Germinal center (tissue), 1 donor: ENCODE results near the gene THBS3.

ENCODE experiments used
- DNase-seq: peaks from one replicate; pipeline ENCODE4 v3.0.0; 2012; ENCODE audit warnings: mixed read lengths, low spot score

The THBS3 gene

GRCh38 chr1:155187456-155187891 lies 20.2 kb downstream of the THBS3 start:
- DNase-seq, result no peak

DNA sequence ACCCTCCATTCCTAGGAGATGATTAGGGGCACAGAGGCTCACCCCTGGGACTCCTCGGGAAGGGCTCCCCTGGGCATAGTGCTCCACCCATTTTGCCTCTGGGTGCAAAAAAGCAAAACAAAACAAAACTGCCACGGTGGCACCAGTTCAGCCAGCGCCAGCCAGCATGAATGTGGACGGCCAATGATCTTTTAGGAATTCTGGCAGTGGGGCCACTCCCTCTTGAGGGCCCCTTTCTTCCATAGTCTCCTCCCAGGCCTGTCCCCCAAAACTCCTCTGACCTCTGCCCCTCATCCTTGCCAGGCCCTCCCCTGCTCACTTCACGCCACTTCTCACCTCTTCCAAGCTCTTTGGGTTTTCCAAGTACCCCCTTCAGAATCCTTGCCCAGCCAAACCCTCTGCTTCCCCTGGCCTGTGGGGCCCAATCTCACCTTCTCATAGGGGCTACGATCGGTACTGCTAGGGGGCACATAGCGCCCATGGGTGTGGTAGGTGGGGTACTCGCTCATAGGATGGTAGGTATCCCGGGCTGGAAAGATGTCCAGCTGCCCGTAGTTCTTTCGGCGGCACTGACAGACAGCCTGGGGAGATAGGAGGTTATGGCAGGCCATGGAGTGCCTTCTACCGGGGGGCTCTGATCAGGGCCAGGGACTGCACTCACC lies 20.8 kb downstream of the THBS3 start:
- no peak for DNase-seq

DNA sequence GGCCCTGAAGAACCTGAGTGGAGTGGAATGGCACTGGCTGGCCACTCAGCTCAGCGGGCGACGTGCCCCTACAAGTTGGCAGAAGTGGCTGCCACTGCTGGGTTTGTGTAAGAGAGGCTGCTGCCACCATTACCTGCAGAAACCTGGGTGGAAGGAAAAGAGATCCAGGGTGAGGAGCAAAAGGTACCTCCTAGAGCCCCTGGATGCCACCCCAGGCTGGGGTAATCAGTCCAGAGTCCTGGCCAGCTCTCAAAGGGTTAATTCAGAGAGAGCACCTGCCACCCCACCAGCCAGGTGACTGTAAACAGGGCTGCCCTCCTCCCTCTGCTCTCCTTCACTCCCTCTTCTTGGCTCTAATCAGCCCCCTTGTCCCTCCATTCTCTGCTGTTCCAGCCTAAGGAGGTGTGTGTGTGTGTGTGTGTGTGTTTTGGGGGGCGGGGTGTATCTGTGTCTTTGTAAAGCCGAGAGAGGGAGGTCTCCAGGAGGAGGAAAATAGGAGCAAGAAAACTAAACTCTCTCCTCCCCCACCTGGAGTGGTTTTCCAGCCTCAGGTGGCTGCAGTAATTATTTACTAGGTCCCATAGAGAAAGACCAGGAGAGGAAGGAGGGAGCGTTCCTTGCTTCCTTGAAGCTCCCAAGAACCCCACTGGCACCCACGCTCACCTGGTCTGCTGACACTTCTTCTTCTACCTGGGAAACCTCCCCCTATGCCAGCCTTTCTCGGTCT lies 21.5 kb downstream of the THBS3 start:
- DNase-seq, result no peak

- no peak for DNase-seq
These were observed 22.0 kb downstream of the THBS3 start for GRCh38 chr1:155185783-155186066.

GRCh38 chr1:155184835-155185782 lies 22.6 kb downstream of the THBS3 start:
- peak; percentile 84 for DNase-seq

GRCh38 chr1:155184351-155184811 lies 23.3 kb downstream of the THBS3 start:
- DNase-seq, result no peak

DNA sequence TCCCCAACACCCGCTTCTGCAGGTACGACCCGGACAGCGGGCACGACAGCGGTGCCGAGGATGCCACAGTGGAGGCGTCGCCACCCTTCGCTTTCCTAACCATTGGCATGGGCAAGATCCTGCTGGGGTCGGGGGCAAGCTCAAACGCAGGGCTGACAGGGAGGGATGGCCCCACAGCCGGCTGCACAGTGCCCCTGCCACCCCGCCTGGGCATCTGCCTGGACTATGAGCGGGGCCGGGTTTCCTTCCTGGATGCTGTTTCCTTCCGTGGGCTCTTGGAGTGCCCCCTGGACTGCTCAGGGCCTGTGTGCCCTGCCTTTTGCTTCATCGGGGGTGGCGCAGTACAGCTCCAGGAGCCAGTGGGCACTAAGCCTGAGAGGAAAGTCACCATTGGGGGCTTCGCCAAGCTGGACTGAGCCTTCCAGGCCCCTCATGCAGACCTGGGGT lies 23.9 kb downstream of the THBS3 start:
- no peak for DNase-seq

DNA sequence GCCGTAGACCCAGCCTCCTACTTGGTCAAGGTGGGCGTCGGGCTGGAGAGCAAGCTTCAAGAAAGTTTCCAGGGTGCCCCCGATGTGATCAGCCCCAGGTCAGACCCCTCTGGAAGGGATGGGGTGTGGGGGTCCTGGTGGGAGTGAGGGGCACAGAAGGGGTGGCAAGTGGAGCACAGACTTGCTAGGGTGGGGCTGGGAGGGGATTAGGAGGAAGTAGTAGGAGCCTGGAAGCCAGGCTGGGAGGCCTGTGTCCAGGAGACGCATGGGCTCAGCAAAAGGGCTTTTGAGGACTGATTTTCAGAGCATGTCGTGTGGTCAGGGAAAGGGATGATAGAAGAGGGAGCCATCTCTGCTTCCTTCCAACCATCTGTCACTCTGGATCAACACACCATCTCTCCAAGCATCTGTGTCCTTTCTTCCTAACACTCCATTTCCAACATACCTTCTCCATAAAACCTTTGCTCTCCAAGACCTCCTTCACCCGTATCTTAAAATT lies 25.6 kb downstream of the THBS3 start:
- DNase-seq, result no peak

GRCh38 chr1:155181371-155182051 lies 26.2 kb downstream of the THBS3 start:
- no peak for DNase-seq

DNA sequence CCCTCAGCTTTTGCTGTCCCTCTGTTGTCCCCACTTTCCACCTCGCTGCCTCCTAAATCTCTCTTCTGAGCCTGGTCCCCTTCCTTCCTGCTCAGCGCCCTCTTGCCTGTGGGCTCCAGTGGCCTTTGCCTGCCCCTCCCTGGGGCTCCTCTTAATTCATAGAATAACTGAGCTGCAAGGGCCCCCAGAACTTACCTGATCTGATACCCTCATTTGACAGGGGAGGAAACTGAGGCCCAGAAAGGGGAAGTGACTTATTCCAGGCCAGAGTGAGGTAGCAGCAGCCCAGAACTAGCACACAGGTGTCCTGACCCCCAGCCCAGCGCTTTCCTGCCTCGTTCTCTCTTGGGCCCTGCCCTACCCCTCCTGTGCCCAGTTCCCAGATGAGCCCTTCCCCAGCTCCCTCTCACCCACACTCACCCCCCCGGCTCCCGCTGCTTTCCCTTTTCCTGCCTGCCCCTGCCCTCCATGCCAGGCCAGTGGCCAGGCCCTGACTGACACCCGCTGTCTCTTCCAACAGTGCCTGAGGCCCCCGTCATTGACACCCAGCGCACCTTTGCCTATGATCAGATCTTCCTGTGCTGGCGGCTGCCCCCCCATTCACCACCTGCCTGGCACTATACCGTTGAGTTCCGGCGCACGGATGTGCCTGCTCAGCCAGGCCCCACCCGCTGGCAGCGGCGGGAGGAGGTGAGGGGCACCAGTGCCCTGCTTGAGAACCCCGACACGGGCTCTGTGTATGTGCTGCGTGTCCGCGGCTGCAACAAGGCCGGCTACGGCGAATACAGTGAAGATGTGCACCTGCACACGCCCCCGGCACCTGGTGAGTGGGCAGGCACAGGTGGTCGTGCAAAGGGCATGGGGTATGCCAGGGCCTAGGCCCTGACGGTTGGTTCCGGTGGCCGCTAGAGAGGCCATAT lies 28.3 kb downstream of the THBS3 start:
- no peak for DNase-seq

DNA sequence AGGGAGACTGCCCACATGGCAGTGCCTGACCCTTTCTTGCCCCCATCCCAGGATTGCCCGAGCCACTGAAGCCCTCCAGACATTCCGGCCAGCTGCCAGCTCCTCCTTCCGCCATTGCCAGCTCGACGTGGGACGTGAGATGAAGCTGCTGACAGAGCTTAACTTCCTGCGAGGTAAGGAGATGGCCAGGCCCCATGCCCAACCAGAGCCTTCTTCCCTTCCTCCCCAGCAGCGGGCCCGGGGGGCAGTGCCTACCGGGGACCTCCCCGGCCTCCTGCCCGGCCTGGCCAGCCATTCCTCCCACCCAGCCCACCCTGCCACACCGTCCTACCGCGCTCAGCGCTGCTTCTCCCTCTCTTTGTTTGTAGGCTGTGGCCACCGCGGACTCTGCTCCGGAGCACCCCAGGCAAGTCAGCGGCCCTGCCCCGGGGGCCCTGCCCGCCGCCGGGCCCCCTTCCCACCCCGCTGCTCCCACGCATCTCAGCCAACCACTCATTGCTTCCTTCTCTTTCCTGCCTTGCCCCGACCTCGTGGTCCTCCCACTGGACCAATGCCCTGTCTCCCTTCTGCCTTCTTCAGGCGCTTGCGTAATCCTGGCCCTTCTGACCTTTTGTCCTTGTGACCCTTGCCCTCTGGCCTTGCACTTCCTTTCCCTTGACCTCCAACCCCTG lies 29.1 kb downstream of the THBS3 start:
- DNase-seq, result no peak

- DNase-seq, result no peak
These were observed 29.8 kb downstream of the THBS3 start for GRCh38 chr1:155177918-155178281.

DNA sequence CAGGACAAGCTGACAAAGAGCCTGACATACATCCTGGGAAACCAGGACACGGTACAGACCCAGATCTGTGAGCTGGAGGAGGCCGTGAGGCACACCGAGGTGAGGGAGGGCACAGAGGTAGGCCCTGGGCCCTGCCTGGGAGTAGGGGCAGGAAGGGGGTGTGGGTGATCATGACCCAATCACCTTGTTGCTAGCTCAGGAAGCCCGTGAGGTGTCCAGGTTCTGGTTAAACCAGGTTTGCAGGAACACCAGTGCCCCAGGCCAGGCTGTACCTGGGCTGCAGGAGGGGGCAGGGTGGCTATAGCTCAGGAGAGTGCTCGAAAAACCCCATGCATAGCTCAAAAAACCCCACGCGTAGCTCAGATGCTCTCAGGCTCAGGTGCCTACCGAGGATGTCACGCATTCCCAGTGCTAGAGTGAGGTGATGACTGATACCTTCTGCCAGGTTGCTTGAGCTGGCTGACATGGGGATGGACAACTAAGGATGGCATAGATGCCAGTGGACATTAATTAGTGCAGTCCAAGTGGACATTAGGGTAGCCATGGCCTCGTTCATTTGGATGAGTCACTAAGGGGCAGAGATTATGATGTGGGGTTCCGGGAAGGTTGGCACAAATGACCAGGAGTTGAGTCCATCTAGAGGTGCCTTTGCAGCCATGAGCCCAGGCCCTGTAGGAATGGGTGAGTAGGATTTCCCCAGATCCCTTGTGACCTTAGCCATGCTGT lies 30.3 kb downstream of the THBS3 start:
- no peak for DNase-seq

GRCh38 chr1:155176544-155177071 lies 31.1 kb downstream of the THBS3 start:
- DNase-seq, result peak; percentile 90

- no peak for DNase-seq
These were observed 31.7 kb downstream of the THBS3 start for GRCh38 chr1:155175927-155176371.

GRCh38 chr1:155175281-155175926 lies 32.3 kb downstream of the THBS3 start:
- DNase-seq, result no peak

DNA sequence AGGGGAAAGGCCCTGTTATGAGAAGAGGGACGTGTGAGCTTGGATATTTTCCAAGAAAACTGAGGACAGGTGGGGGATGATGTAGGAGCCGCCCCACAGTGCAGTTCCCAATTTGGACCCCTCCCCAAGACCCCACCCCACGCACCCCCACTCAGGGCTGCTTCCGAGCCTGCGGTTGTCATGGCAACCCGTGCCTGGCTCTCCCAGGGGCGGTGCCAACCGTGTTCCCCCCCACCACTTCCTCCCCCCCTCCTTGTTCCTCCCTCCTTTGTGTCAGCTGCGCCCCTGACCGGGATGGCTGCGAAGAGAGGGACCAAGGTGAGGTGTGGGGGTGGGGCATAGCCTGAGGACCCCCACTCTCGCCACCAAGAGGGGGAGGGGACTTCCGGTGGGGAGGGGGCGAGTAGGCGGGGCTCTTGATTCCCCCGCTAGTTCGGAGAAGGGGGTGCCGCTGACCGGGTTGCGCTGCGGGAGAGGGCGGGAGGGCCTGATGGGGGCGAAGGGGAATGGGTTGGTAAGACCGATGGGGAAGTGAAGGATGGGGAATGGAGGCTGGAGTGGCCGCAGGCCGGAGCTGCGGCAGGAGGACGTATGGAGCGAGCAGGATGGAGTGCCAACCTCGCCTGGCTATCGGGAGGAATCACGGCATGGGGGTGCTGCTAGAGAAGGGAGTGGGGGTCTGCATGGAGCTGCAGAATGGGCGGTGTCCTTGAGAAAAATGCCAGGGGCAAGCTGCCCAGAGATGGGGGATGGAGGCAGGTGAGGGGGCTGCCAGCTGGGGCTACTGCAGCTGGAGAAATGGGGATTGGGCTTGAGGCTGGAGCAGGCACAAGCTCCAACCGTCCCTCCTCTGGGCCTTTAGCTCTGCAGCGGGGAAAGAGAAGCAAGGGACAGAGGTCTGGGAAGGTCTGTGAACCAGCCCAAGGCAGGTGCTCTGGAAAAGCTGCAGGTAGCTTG lies 33.1 kb downstream of the THBS3 start:
- DNase-seq, result peak; percentile 46
